ENCODE measurements around the gene PPP1CC.

The PPP1CC gene

GRCh38 chr12:110720516-110720915 lies 22.2 kb downstream of the PPP1CC start:
- no peak for DNase-seq

DNA sequence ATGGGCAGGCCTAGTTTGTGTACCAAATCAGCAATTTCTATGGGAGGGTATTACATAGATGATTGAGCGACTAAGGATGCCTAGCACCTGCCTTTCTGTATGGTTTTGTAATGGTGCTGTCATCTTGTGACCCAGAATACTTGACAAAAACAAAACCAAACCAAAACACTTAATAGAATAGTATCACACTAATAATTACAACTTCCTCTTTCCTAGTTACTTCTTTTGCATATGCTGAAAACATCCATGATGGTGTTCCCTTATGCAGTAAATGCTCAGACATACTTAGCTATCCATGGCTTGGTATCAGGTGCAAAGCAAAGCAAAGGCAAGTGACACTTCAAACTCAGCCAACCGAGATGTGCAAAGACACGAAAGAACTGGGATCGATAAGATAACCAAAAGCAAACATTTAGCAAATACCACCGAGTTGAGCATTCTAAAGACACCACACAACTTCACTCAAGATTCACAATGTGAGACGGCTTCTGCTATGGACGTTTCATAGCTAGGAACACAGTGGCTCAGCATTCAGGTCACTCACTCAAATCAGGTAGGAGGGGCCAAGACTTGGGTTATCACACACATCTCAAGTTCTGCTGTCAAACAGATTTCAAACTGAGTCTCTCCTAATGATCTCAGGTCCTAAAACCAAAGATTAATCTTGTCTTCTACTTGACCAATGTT lies 24.3 kb downstream of the PPP1CC start:
- DNase-seq = no peak

GRCh38 chr12:110717037-110717436 lies 25.7 kb downstream of the PPP1CC start:
- no peak for DNase-seq

DNA sequence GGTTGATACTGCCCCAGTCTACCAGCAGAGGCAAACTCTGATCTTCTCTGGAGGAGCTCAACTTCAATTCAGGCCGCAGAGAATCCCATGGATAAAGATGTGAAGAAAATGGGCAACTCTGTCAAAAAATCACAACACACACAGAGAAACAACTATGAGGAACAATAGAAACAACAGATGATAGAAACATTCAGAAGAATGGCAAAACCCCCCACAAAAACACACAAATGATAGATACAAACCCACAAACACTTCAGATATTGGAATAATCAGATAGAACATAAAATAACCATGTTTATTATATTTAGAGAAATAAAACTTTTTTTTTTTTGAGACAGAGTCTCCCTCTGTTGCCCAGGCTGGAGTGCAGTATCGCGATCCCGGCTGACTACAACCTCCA lies 33.8 kb downstream of the PPP1CC start:
- DNase-seq = no peak

- DNase-seq = no peak
Observed at GRCh38 chr12:110705309-110705708, 37.4 kb downstream of the PPP1CC start.

DNA sequence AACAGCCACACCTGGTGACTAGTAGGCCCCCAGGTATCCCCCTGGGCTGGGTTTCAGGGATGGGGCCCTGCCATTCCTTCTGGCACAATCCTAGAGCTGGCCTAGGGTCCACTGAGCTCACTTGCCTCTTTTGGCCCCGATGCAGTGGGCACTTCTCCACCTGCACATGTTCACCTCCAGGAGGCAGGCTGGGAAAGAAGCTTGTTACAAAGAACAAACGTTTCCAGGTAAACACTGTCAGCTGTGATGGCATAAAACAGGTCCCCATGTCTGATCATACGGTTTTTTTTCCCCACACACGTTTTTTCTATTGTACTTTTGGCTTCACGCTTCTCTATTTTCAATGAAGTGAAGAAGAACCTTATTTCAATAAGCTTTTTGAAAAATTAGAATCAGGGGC lies 37.9 kb downstream of the PPP1CC start:
- no peak for DNase-seq

- no peak for DNase-seq
Observed at GRCh38 chr12:110704231-110704630, 38.5 kb downstream of the PPP1CC start.

- no peak for DNase-seq
Observed at GRCh38 chr12:110702081-110702480, 40.6 kb downstream of the PPP1CC start.

- no peak for DNase-seq
Observed at GRCh38 chr12:110699591-110700445, 42.9 kb downstream of the PPP1CC start.

DNA sequence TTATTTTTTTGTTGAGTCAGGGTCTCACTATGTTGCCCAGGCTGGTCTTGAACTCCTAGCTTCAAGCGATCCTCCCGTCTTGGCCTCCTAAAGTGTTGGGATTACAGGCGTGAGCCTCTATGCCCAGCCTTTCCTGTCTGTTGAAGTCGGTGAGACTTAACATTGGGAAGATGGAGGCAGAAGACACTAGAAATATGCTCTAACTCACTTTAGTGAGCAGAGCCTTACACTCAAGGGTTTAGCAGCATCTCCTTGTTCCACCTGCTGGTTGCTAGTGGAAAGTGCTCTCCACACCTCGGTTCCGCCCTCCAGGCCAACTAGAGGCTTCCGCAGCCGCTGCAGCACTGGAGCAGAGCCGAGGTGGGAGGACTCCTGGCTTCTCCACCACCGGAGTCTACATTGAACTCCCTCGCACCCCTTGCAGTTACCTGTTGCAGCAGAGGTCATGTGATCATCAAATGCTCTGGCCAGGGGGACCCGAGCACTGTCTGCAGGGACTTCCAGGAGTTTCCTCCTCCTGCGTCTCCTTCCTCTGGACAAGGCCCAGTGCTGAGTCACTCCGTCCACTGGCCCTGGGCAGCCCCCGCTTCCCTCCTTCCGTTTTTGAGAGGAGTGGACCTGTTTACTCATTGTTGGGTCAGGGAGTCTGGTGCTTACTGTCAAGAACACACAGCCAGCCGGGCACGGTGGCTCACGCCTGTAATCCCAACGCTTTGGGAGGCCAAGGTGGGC lies 44.4 kb downstream of the PPP1CC start:
- DNase-seq = peak; percentile 58

DNA sequence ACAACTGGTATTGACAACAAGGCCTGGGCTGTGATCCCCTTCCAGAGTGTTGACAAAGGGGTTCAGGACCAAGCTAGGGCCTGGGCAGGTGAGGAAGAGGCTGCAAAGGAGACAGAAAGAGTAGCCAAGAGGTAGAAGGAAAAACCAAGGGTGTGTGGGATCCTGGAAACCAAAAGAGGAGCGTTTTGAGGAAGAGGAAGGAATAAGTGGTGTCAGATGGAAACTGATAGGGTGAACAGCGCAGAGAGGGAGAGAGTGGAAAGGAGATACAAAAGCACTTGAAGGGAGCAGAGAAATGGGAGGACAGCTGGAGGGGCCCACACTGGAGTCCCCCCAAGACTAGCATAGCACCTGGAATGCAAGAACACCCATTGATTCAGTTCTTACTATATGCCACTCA lies 45.5 kb downstream of the PPP1CC start:
- DNase-seq = no peak

- no peak for DNase-seq
Observed at GRCh38 chr12:110696283-110696682, 46.4 kb downstream of the PPP1CC start.

DNA sequence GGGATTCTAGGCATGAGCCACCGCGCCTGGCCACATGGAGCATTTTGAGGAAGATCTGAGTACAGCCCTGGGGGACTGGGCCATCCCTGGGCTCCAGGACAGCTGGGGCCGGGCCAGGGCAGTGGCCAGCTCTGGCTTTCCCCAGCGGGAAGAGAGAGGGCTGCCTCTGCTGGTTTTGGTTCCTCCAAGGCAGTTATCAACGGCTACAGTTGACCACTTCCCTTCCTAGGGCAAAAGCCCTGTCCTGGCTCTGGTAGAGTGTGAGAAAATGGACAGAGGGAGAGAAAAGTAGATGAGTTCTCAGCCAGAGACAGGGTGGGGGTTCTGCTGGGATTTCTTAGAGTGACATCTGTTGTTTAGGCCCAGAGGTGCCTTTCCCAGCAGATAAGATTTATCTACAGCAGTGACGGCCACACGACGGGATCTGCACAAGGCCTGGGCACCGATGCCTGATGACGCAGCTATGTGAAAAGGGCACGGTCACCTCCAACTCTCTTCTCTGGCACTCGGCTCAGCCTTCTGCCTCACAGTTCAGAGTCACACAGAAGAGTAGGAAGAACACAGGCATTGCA lies 48.3 kb downstream of the PPP1CC start:
- DNase-seq = no peak

DNA sequence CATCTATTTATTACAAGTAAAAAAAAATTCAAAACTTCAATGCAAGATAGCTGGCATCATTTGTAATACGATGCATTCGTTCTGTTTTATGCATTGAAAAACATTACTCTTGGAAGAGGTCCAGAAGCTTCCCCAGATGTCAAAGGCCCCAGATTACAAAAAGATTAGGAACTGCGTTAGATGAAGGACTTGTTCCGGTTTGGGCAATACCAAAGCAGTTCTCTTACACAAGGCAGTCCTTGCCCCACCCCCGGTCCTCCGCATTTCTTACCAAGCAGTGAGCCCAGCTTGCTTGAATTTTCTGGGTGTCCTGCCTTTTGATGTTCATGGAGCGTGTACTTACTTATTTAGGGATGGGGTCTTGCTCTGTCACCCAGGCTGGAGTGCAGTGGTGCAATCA lies 49.0 kb downstream of the PPP1CC start:
- DNase-seq = no peak

GRCh38 chr12:110690127-110690430 lies 52.6 kb downstream of the PPP1CC start:
- DNase-seq = no peak

DNA sequence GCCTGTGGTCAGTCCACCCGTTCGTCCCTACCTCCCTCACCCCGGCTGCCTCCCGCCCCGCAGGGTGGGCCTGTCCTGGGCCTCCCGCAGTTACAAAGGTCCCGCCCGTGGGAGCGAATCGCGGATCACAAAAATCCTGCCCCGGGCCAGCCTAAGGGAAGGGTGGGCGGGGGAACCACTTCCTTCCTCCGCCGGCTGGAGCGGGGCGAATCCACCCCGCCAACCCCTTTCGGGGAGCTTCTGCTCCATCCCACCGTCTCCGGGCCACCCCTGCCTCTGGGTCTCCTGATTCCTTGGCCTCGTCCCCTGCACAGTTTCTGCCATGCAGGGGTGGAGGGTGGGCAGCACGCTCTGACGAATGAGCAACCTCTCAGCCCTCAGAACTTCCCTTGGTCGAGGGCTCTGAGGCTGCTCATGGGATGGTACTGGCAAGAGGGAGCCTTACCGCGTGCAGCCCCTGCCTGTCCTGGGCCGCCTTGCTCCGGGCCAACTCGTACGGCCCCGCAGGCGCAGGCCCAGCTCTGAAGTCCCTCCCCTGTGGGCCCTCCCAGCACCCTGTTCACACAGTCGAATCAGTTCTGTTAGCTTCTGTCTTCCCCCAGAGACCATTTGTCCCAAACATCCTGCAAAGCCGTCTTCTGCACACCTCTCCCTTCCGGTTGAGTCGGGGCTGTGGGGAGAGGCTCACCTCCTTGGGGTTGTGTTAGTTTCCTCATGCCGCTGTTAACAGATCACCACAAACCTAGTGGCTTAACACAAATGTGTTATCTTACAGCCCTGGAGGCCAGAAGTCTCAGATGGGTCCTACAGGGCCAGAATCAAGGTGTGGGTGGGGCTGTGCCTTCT lies 53.2 kb downstream of the PPP1CC start:
- peak; percentile 47 for DNase-seq

- DNase-seq = peak; percentile 39
Observed at GRCh38 chr12:110688446-110689280, 54.0 kb downstream of the PPP1CC start, which contains the start of gene HVCN1. TSS of gene HVCN1 (minus strand) at chr12:110689115. CDS start at chr12:110683245, 5,870 bp downstream.

GRCh38 chr12:110687396-110688169 lies 55.1 kb downstream of the PPP1CC start:
- no peak for DNase-seq

DNA sequence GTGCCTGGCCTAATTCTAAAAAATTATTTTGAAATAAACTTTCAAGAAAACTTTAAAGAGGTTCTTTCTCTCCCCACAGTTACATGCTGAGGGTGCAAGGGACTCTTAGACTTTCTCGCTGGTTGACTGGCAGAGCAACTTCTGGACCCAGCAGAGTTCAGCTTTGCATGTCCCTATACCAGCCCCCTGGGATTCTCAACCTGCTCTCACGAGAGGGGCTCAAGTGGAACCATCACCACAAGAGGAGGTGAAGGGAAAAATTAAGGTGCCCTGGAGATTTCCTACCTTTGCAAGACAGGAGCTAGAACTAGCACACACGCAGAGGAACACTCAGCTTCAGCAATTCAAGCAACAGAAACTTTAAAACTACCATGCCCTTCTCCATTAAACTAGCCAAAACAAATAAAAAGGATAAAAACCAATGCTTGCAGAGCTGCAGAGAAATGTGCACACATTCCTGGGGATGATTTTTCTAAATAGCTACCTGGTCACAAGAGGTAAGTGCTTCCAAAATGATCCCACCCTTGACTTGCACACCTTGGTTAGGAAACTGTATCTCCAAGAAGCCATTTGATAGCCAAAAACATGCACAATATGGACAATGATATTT lies 56.3 kb downstream of the PPP1CC start:
- no peak for DNase-seq

GRCh38 chr12:110684312-110684836 lies 58.3 kb downstream of the PPP1CC start:
- no peak for DNase-seq
